GM12892 (cell line): ENCODE results near the gene SCN2B.

Source experiments
- DNase-seq: peaks from one replicate; pipeline ENCODE4 v3.0.0; 2011; ENCODE audit not compliant: insufficient read length
- FAIRE-seq: peaks from 2 replicates; lab custom pipeline; 2011; peaks lifted over from hg19 to GRCh38; lab: Jason Lieb, UNC
- POLR2A ChIP-seq: IDR thresholded peaks from 2 replicates; pipeline ENCODE4 v1.6.1; 2011; ENCODE audit warnings: low read depth, low read length, control low read depth
- POLR2AphosphoS5 ChIP-seq: IDR thresholded peaks from 2 replicates; pipeline ENCODE4 v1.6.1; 2011; ENCODE audit warnings: low read depth, low read length, control low read depth
- TAF1 ChIP-seq: IDR thresholded peaks from 2 replicates; pipeline ENCODE4 v1.6.1; 2011; ENCODE audit warnings: low read depth, mild to moderate bottlenecking, control low read depth, low read length, borderline replicate concordance

SCN2B gene

GRCh38 chr11:118168751-118169150 is 7.7 kb downstream of the SCN2B start:
- no peak for DNase-seq
- FAIRE-seq, result no peak
- TF ChIP-seq TAF1 (no peak), POLR2AphosphoS5 (no peak), POLR2A (no peak)

- no peak for TF ChIP-seq POLR2A
- no peak for TF ChIP-seq TAF1
- FAIRE-seq, result no peak
- no peak for DNase-seq
Observed at GRCh38 chr11:118168316-118168715, 8.1 kb downstream of the SCN2B start.

DNA sequence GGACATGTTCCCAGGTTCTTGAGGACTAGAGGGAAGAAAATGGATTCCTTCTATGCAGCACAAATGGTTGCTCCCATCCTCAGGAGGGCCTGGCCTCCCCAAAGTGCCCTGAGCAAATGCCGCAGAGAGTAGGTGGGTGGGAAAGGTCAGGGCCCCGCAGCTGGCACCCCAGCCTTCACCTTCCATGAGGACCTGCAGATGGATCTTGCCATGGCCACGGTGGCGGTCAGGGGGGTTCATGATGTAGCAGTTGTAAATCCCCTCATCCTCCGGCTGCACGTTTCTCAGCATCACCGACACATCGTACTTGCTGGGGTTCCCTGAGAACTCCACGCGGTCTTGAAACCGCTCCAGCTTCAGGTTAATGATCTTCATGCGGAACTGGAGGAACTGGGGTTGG is 8.5 kb downstream of the SCN2B start:
- FAIRE-seq, result no peak
- TF ChIP-seq POLR2AphosphoS5, result no peak
- no peak for TF ChIP-seq POLR2A
- no peak for DNase-seq

GRCh38 chr11:118167253-118167652 is 9.2 kb downstream of the SCN2B start:
- DNase-seq (no peak), FAIRE-seq (no peak)
- TF ChIP-seq TAF1, result no peak
- TF ChIP-seq POLR2A, result no peak
- TF ChIP-seq POLR2AphosphoS5, result no peak

DNA sequence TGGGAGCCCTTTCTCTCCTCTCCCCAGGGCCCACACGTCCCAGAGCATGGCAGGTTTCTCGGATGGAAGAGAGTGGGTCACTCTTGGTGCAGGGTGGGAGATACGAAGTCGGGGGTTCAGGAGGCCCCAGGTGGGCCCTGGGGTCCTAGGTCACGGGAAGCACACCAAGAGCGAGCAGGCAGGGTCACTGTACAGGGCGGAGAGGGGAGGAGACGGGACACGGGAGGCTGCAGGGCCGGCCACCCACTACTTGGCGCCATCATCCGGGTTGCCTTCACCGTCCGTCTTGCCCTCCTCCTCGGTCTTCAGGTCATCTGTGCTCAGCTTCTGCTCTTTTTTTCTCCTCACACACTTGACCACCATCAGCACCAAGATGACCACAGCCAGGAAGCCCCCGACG is 9.8 kb downstream of the SCN2B start:
- no peak for FAIRE-seq
- TF ChIP-seq TAF1 (no peak), POLR2A (no peak), POLR2AphosphoS5 (no peak)
- no peak for DNase-seq

DNA sequence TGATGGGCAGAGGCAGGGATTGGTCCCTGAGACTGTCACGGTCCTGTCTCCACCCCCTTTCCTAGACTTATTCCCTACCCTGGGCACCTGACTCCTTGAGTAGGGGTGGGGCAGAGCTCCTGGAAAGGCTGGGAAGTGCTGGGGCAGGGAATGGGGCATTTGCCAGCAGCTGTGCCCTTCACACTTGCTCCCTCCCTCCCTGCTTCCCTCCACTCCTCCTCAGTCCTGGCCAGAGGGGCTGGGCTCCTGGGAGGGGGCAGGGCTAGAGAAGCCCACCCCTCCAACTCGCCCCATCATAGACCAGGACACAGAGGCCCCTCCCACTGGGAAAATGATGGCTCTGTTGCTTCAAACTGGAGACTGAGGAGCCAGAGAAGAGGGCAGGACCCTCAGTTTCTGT is 11.6 kb downstream of the SCN2B start:
- DNase-seq (no peak), FAIRE-seq (no peak)
- TF ChIP-seq POLR2A, result no peak
- no peak for TF ChIP-seq TAF1
- TF ChIP-seq POLR2AphosphoS5, result no peak

GRCh38 chr11:118163494-118163893 is 12.9 kb downstream of the SCN2B start:
- FAIRE-seq (no peak), DNase-seq (no peak)
- no peak for TF ChIP-seq TAF1
- no peak for TF ChIP-seq POLR2AphosphoS5
- TF ChIP-seq POLR2A, result no peak

GRCh38 chr11:118162846-118163245 is 13.6 kb downstream of the SCN2B start:
- DNase-seq (no peak), FAIRE-seq (no peak)
- TF ChIP-seq POLR2A (no peak), TAF1 (no peak), POLR2AphosphoS5 (no peak)

- no peak for TF ChIP-seq POLR2AphosphoS5
- no peak for TF ChIP-seq TAF1
- no peak for TF ChIP-seq POLR2A
- FAIRE-seq (no peak), DNase-seq (no peak)
Observed at GRCh38 chr11:118161786-118162185, 14.7 kb downstream of the SCN2B start.

- no peak for DNase-seq
- FAIRE-seq, result no peak
- TF ChIP-seq POLR2A (no peak), TAF1 (no peak), POLR2AphosphoS5 (no peak)
Observed at GRCh38 chr11:118157186-118157895, 19.1 kb downstream of the SCN2B start.

- TF ChIP-seq TAF1, result no peak
- TF ChIP-seq POLR2AphosphoS5, result no peak
- TF ChIP-seq POLR2A, result no peak
- FAIRE-seq (no peak), DNase-seq (no peak)
Observed at GRCh38 chr11:118156531-118157185, 19.8 kb downstream of the SCN2B start.

DNA sequence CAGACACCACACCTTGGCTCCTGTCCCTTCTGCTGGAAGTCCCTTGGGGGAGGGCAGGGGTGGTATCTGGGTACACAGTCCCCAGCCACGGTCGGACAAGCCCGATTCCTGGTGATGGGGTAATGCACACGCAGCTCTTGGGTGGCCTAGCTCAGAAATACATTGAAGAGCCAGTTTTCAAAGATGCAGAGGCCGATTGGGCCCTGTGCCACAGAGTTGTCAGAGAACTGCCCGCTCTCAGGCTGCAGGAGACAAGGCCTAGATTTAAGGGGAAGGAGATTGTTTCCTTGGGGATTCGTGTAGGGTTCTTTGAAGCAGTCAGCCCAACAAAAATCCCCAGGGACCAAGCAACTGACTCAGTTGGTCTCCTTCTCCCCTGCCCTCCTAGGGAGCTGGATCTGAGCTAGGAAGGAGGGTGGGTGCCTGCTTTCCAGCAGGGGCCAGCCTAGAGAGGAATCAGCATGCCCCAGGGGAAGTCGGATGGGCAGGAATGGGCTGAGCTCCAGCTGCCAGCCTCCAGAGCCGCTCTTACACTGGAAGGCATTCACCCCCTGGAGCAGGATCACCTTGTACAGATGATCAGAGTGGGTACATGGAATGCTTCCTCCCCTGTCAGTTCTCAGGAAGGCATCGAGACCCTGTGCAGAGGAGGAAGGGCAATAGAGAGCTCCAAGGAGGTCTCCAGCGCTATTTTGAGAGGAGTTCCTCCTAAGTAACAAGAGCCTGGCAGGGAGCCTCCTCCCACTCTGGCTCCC is 20.5 kb downstream of the SCN2B start:
- TF ChIP-seq POLR2A (no peak), TAF1 (no peak), POLR2AphosphoS5 (no peak)
- FAIRE-seq (no peak), DNase-seq (no peak)
